H1 (cell line): ENCODE data around the gene TENT5A. TPM values are rescaled to one million over a fixed set of nuclear protein-coding genes. Genes with fewer than 3 reads are reported as not detected.

Source experiments
- CTCF ChIA-PET: fragments of 300-600 bp; sonication (Branson Sonifier 250); formaldehyde crosslinking; loops from one replicate; lab custom pipeline; 2021; ENCODE audit not compliant: partially characterized antibody; lab: Charles Lee
- POLR2A ChIA-PET: fragments of 300-600 bp; sonication (Branson Sonifier 250); formaldehyde crosslinking; loops from one replicate; lab custom pipeline; 2021; ENCODE audit warnings: inconsistent platforms; ENCODE audit not compliant: partially characterized antibody; lab: Charles Lee
- DNase-seq, 2 experiments: peaks; one replicate each; pipeline versions ENCODE4 v3.0.0 to v3.0.0-alpha.2; 2010 to 2022; ENCODE audit warnings: low spot score in 2 of 2, low read depth in 1 of 2, mixed read lengths in 1 of 2
- FAIRE-seq: peaks from 2 replicates; lab custom pipeline; 2011; peaks lifted over from hg19 to GRCh38; lab: Jason Lieb, UNC
- H2AFZ ChIP-seq: 2 replicates; pipeline ENCODE4 v1.8.1; 2012; ENCODE audit warnings: low read length, inconsistent platforms
- H2AK5ac ChIP-seq: 2 replicates; pipeline ENCODE4 v1.6.1; 2013; ENCODE audit warnings: low read depth, low read length
- H2BK120ac ChIP-seq: replicated peaks from 2 replicates; pipeline ENCODE3; 2013; ENCODE audit warnings: low read depth, low read length, inconsistent platforms
- H2BK12ac ChIP-seq: 2 replicates; pipeline ENCODE4 v1.6.1; 2013; ENCODE audit warnings: low read depth, low read length
- H2BK15ac ChIP-seq: 2 replicates; pipeline ENCODE4 v1.6.1; 2013; ENCODE audit warnings: low read length
- H2BK20ac ChIP-seq: 2 replicates; pipeline ENCODE4 v1.6.1; 2013; ENCODE audit warnings: low read length
- H2BK5ac ChIP-seq: 2 replicates; pipeline ENCODE4 v1.6.1; 2013; ENCODE audit warnings: low read depth, low read length
- H3K14ac ChIP-seq: 2 replicates; pipeline ENCODE4 v1.6.1; 2013; ENCODE audit warnings: inconsistent platforms; ENCODE audit not compliant: insufficient read length
- H3K18ac ChIP-seq: 2 replicates; pipeline ENCODE4 v1.6.1; 2013; ENCODE audit warnings: low read length; ENCODE audit errors: extremely low read depth
- H3K23ac ChIP-seq: 2 replicates; pipeline ENCODE4 v1.6.1; 2013; ENCODE audit warnings: inconsistent platforms; ENCODE audit not compliant: insufficient read length
- H3K23me2 ChIP-seq: 2 replicates; pipeline ENCODE4 v1.6.1; 2013; ENCODE audit warnings: low read depth, low read length
- H3K27ac ChIP-seq: 2 replicates; pipeline ENCODE4 v1.6.1; 2011; ENCODE audit warnings: low read depth, low read length, inconsistent platforms
- H3K27me3 ChIP-seq, 4 experiments: replicated peaks in 1 of 4; 1 replicate in 1 of 4; 2 replicates in 3 of 4; pipeline versions ENCODE4 v1.6.1 to v1.8.1; 2011 to 2013; ENCODE audit warnings: low read length in 3 of 4, mild to moderate bottlenecking in 3 of 4, inconsistent platforms in 2 of 4, mixed read lengths in 2 of 4, moderate library complexity in 1 of 4; ENCODE audit not compliant: control insufficient read depth in 3 of 4, insufficient read depth in 3 of 4; ENCODE audit errors: extremely low read depth in 1 of 4
- H3K36me3 ChIP-seq, 4 experiments: 2 replicates each; pipeline versions ENCODE4 v1.6.1 to v1.8.1; 2011 to 2013; ENCODE audit warnings: mild to moderate bottlenecking in 4 of 4, low read length in 3 of 4, moderate library complexity in 2 of 4, control low read depth in 1 of 4, inconsistent platforms in 1 of 4; ENCODE audit not compliant: insufficient read depth in 4 of 4, control insufficient read depth in 2 of 4
- H3K4ac ChIP-seq: replicated peaks from 2 replicates; pipeline ENCODE3; 2013; ENCODE audit warnings: low read length, low read depth, mixed read lengths, inconsistent platforms; ENCODE audit not compliant: insufficient read length
- H3K4me1 ChIP-seq, 4 experiments: replicated peaks in 1 of 4; 1 replicate in 1 of 4; 2 replicates in 3 of 4; pipeline versions ENCODE4 v1.6.1 to v1.8.1; 2011 to 2013; ENCODE audit warnings: low read length in 3 of 4, inconsistent platforms in 2 of 4, mixed read lengths in 1 of 4; ENCODE audit not compliant: insufficient read depth in 4 of 4, control insufficient read depth in 3 of 4
- H3K4me2 ChIP-seq, 2 experiments: 2 replicates each; pipeline versions ENCODE4 v1.6.1 to v1.8.1; 2011 to 2013; ENCODE audit warnings: low read depth in 2 of 2, low read length in 2 of 2, control low read depth in 1 of 2, inconsistent platforms in 1 of 2, mild to moderate bottlenecking in 1 of 2; ENCODE audit not compliant: insufficient read depth in 1 of 2
- H3K4me3 ChIP-seq, 4 experiments: fragments of 200-600, 300-600 bp in 1 of 4; sonication (generic), shearing (Covaris generic), sonication (Bioruptor Twin) in 1 of 4; 2 replicates each; pipeline versions ENCODE4 v1.5.1 to v1.8.1; 2011 to 2016; ENCODE audit warnings: low read length in 4 of 4, low read depth in 3 of 4, control low read depth in 2 of 4, inconsistent platforms in 2 of 4, mild to moderate bottlenecking in 2 of 4, mixed read lengths in 1 of 4, moderate library complexity in 1 of 4; ENCODE audit not compliant: insufficient read depth in 2 of 4; ENCODE audit errors: extremely low read depth in 1 of 4
- H3K56ac ChIP-seq: replicated peaks from 2 replicates; pipeline ENCODE3; 2013; ENCODE audit warnings: low read depth, mild to moderate bottlenecking, mixed read lengths, low read length, inconsistent platforms; ENCODE audit not compliant: insufficient read length
- H3K79me1 ChIP-seq: 2 replicates; pipeline ENCODE4 v1.6.1; 2013; ENCODE audit warnings: low read depth, low read length, control low read depth
- H3K79me2 ChIP-seq, 2 experiments: 2 replicates each; pipeline versions ENCODE4 v1.6.1 to v1.8.1; 2012 to 2013; ENCODE audit warnings: low read length in 2 of 2, mild to moderate bottlenecking in 2 of 2, inconsistent platforms in 1 of 2; ENCODE audit not compliant: insufficient read depth in 2 of 2, control insufficient read depth in 1 of 2
- H3K9ac ChIP-seq, 4 experiments: replicated peaks in 1 of 4; 1 replicate in 1 of 4; 2 replicates in 3 of 4; pipeline versions ENCODE4 v1.6.1 to v1.8.1; 2011 to 2013; ENCODE audit warnings: low read depth in 3 of 4, low read length in 3 of 4, control low read depth in 2 of 4, mild to moderate bottlenecking in 2 of 4, moderate library complexity in 2 of 4, inconsistent platforms in 1 of 4; ENCODE audit errors: extremely low read depth in 1 of 4
- H3K9me3 ChIP-seq, 2 experiments: 2 replicates each; pipeline versions ENCODE4 v1.6.1 to v1.8.1; 2012 to 2013; ENCODE audit warnings: mild to moderate bottlenecking in 2 of 2, moderate library complexity in 2 of 2, control low read depth in 1 of 2, inconsistent platforms in 1 of 2, low read depth in 1 of 2, low read length in 1 of 2, mixed read lengths in 1 of 2; ENCODE audit not compliant: insufficient read depth in 2 of 2
- H4K20me1 ChIP-seq, 2 experiments: replicated peaks in 1 of 2; 2 replicates each; pipeline versions ENCODE3 to v1.8.1; 2011 to 2013; ENCODE audit warnings: inconsistent platforms in 2 of 2, low read length in 2 of 2, mild to moderate bottlenecking in 1 of 2; ENCODE audit not compliant: insufficient read depth in 2 of 2, control insufficient read depth in 1 of 2
- H4K5ac ChIP-seq: 2 replicates; pipeline ENCODE4 v1.6.1; 2013; ENCODE audit warnings: low read length, low read depth, mixed read lengths, inconsistent platforms; ENCODE audit not compliant: insufficient read length
- H4K8ac ChIP-seq: 2 replicates; pipeline ENCODE4 v1.8.0; 2013; ENCODE audit warnings: mild to moderate bottlenecking, moderate library complexity, low read length, inconsistent platforms; ENCODE audit not compliant: insufficient read depth; ENCODE audit errors: extremely low read depth
- H4K91ac ChIP-seq: replicated peaks from 2 replicates; pipeline ENCODE3; 2013; ENCODE audit warnings: low read length, mixed read lengths, inconsistent platforms; ENCODE audit not compliant: insufficient read length
- BCL11A ChIP-seq, 2 experiments: IDR thresholded peaks; one replicate each; pipeline ENCODE4 v1.6.1; 2011; ENCODE audit warnings: low read depth in 2 of 2, low read length in 2 of 2, mild to moderate bottlenecking in 2 of 2
- CHD2 ChIP-seq: IDR thresholded peaks from 2 replicates; pipeline ENCODE4 v1.6.1; 2012; ENCODE audit warnings: low read length, improper control_type of control experiment
- JUN ChIP-seq: IDR thresholded peaks from 2 replicates; pipeline ENCODE4 v1.6.1; 2011; ENCODE audit warnings: low read depth, mild to moderate bottlenecking, improper control_type of control experiment, low read length
- KDM1A ChIP-seq: fragments of 200-600, 300-600 bp; sonication (generic); IDR thresholded peaks from 2 replicates; pipeline ENCODE4 v1.7.1; 2016; ENCODE audit warnings: mild to moderate bottlenecking, low read length, borderline replicate concordance
- KDM5A ChIP-seq: fragments of 200-600 bp; IDR thresholded peaks from 2 replicates; pipeline ENCODE4 v1.7.1; 2012; ENCODE audit warnings: mild to moderate bottlenecking, low read length, inconsistent platforms, mixed read lengths
- MAFK ChIP-seq: IDR thresholded peaks from 2 replicates; pipeline ENCODE4 v1.6.1; 2012; ENCODE audit warnings: low read depth, mild to moderate bottlenecking, improper control_type of control experiment, low read length
- MAX ChIP-seq: IDR thresholded peaks from 2 replicates; pipeline ENCODE4 v1.6.1; 2012; ENCODE audit warnings: inconsistent platforms
- NANOG ChIP-seq: IDR thresholded peaks from 2 replicates; pipeline ENCODE4 v1.6.1; 2011; ENCODE audit warnings: low read length, low read depth, mild to moderate bottlenecking, inconsistent platforms; ENCODE audit not compliant: insufficient read depth, poor library complexity, severe bottlenecking
- POLR2AphosphoS5 ChIP-seq: IDR thresholded peaks from 2 replicates; pipeline ENCODE4 v1.6.1; 2011; ENCODE audit warnings: low read depth, low read length
- SP1 ChIP-seq: IDR thresholded peaks from 2 replicates; pipeline ENCODE4 v1.6.1; 2011; ENCODE audit warnings: low read depth, low read length
- SUZ12 ChIP-seq: fragments of 200-600 bp; sonication (generic); IDR thresholded peaks from 2 replicates; pipeline ENCODE4 v1.6.1; 2012; ENCODE audit warnings: mild to moderate bottlenecking, inconsistent platforms, low read length, moderate library complexity, mixed read lengths
- USF2 ChIP-seq: IDR thresholded peaks from 2 replicates; pipeline ENCODE4 v1.6.1; 2011; ENCODE audit warnings: low read length, improper control_type of control experiment
- YY1 ChIP-seq: IDR thresholded peaks from 2 replicates; pipeline ENCODE4 v1.6.1; 2011; ENCODE audit warnings: low read depth, mild to moderate bottlenecking, low read length
- WGBS, 2 experiments: shearing (Covaris generic) in 1 of 2; methylation state at CpG; one replicate each; pipeline versions ENCODE4 v1.1.6 to v1.1.7; 2013 to 2015; ENCODE audit warnings: low lambda C conversion rate in 2 of 2, mixed read lengths in 2 of 2, inconsistent platforms in 1 of 2, low coverage in 1 of 2, missing lambda C conversion rate in 1 of 2; ENCODE audit not compliant: insufficient replicate concordance in 2 of 2, insufficient coverage in 1 of 2, insufficient read length in 1 of 2; ENCODE audit errors: extremely low coverage in 1 of 2, missing lambda C conversion rate in 1 of 2; 5-methylcytosine and 5-hydroxymethylcytosine counted together
- polyA plus RNA-seq, 7 experiments: library from polyadenylated mRNA; depleted of rRNA in 3 of 7; stranded (reverse) in 5 of 7; unstranded in 2 of 7; fragments of >200 nt in 5 of 7; fragments of 200-250 nt in 2 of 7; gene quantifications; 1 replicate in 5 of 7; 2 replicates in 1 of 7; 4 replicates in 1 of 7; pipeline versions ENCODE4 v1.2.1 to v1.2.3, GENCODE V29; 2011 to 2013; ENCODE audit warnings: missing spikeins in 2 of 7, mixed read lengths in 2 of 7
- total RNA-seq: library from RNA; stranded (reverse); fragmentation: NEBNext Ultra II Directional; extraction: Animal tissue kit (Norgen Biotek cat#: 25700); gene quantifications from 2 replicates; pipeline ENCODE4 v1.2.1, GENCODE V29; 2021

TENT5A gene
- total and polyA plus RNA-seq, 2 of the 8 experiments (the other 6 are each of a cell fraction or from before 2014, with no cell fraction given): 0.91 to 2.9 TPM

GRCh38 chr6:81722506-81723223 lies 29.8 kb downstream of the TENT5A start:
- H3K9ac ChIP-seq: no peak overlapping the region
- no peak overlapping the region for H2BK5ac ChIP-seq
- CTCF ChIA-PET: no interaction called here
- no peaks in the 10 kb centered on the region for H3K36me3 ChIP-seq
- 85% methylated on average over 1 of the region's 1 CpG; no CpG with 5 or more reads in 1 of the 2 experiments for WGBS, 2 experiments
- H3K27me3 ChIP-seq: no peaks in the 10 kb centered on the region
- no peak overlapping the region for H2BK15ac ChIP-seq
- H3K14ac ChIP-seq: no peak overlapping the region
- H2AK5ac ChIP-seq: no peak overlapping the region
- no peak overlapping the region for H4K8ac ChIP-seq
- H3K4me1 ChIP-seq: no peaks in the 10 kb centered on the region
- no peak overlapping the region for H3K4ac ChIP-seq
- DNase-seq (no peak), FAIRE-seq (no peak)
- no peak overlapping the region for H3K23ac ChIP-seq
- no peak overlapping the region for H2AFZ ChIP-seq
- no peak overlapping the region for H4K91ac ChIP-seq
- H2BK20ac ChIP-seq: no peak overlapping the region
- no peak overlapping the region for H3K4me2 ChIP-seq
- H3K27ac ChIP-seq: no peak overlapping the region
- POLR2A ChIA-PET: no interaction called here
- no peak overlapping the region for H2BK120ac ChIP-seq
- H3K79me2 ChIP-seq: no peaks in the 10 kb centered on the region
- H2BK12ac ChIP-seq: no peak overlapping the region
- no peaks in the 10 kb centered on the region for H3K9me3 ChIP-seq
- no peak overlapping the region for H3K4me3 ChIP-seq
- no peaks in the 10 kb centered on the region for H3K79me1 ChIP-seq
- H4K5ac ChIP-seq: no peak overlapping the region
- H3K56ac ChIP-seq: no peak overlapping the region
- H3K18ac ChIP-seq: no peak overlapping the region
- no peaks in the 10 kb centered on the region for H3K23me2 ChIP-seq
- no peaks in the 10 kb centered on the region for H4K20me1 ChIP-seq
- TF ChIP-seq BCL11A (IDR thresholded peaks at IDR 0.05; ENCODE audit: low read depth in 2 of 2, low read length in 2 of 2) (no peak), CHD2 (no peak), MAFK (no peak), NANOG (no peak), JUN (no peak), YY1 (no peak), KDM1A (no peak), SP1 (no peak), POLR2AphosphoS5 (no peak), USF2 (no peak), SUZ12 (no peak), MAX (no peak), KDM5A (no peak)
